Mononuclear cell (primary cell): ENCODE measurements around the gene FRAS1. TPM values are rescaled to one million over a fixed set of nuclear protein-coding genes. Genes with fewer than 3 reads are reported as not detected.

ENCODE experiments used
- H3K27me3 ChIP-seq: 2 replicates; pipeline ENCODE4 v1.6.0; 2011; ENCODE audit warnings: low read length, control low read depth; ENCODE audit not compliant: insufficient read depth
- H3K4me1 ChIP-seq: 2 replicates; pipeline ENCODE4 v1.5.1; 2011; ENCODE audit warnings: mild to moderate bottlenecking, low read length, control low read depth; ENCODE audit not compliant: insufficient read depth
- H3K4me3 ChIP-seq: 2 replicates; pipeline ENCODE4 v1.5.1; 2011; ENCODE audit warnings: mild to moderate bottlenecking, low read length, moderate library complexity
- H3K9me3 ChIP-seq: 2 replicates; pipeline ENCODE4 v1.5.1; 2011; ENCODE audit warnings: low read depth, mild to moderate bottlenecking, control low read depth, low read length
- total RNA-seq: library from RNA; depleted of rRNA; stranded (reverse); fragments of >200 nt; gene quantifications from one replicate; pipeline ENCODE4 v1.2.3, GENCODE V29; 2012

The FRAS1 gene
- total RNA-seq, 1 donor, result under 0.01 TPM

GRCh38 chr4:78584863-78585547 is 527.9 kb downstream of the FRAS1 start:
- Histone ChIP-seq H3K4me1 (no peaks in the 10 kb centered on the region), H3K27me3 (no peaks in the 10 kb centered on the region), H3K4me3 (no peak overlapping the region), H3K9me3 (no peaks in the 10 kb centered on the region)

- no peaks in the 10 kb centered on the region for H3K4me1 ChIP-seq
- no peaks in the 10 kb centered on the region for H3K27me3 ChIP-seq
- no peaks in the 10 kb centered on the region for H3K9me3 ChIP-seq
- no peak overlapping the region for H3K4me3 ChIP-seq
These were observed 528.5 kb downstream of the FRAS1 start for GRCh38 chr4:78585633-78586032.

DNA sequence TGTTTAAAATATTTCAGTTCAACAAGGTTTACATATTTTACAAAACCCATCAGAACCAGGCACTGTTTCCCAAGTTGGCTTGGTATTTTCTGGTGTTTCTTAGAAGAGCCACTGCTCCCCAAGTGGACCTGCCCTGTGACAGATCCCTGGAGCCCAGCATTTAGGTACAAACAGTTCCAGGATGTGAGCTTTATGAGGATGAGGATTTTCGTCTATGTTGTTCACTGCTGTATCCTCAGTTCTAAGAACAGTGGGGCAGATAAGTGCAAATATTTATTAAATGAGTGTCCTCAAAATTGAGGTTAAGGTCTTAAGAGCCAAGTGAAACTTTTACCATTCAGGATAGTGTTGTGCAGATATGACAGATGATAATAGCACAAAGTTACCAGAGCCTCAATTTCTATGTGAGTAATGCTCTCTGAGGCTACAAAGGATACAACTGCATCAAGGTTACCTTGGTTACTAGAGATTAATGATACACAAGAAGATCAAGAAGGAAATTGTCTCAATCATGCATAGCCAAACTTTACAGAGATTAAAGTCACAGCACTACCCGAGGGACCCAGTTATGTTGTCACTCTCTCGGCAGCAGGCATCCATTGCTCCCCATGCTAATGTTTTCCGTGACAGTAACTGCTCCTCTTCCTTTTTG is 531.9 kb downstream of the FRAS1 start:
- no peaks in the 10 kb centered on the region for H3K4me1 ChIP-seq
- H3K9me3 ChIP-seq, result no peaks in the 10 kb centered on the region
- H3K4me3 ChIP-seq, result no peak overlapping the region
- no peaks in the 10 kb centered on the region for H3K27me3 ChIP-seq

DNA sequence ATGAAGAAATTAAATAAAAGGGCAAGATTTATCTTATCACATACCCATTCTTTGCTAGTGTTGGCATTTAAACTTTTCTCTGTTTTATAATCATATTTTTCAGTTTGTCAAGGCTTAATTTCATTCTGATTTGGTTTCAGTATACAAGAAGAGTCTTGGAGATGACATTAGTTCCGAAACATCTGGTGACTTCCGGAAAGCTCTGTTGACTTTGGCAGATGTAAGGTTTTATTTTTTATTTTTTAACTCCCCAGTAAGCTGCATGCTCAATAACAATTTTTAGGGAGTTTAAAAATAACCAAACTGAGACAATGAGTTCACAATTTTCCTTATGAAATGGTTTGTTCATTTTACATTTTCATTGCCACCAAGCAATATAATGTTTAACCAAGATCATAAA is 534.3 kb downstream of the FRAS1 start:
- no peaks in the 10 kb centered on the region for H3K27me3 ChIP-seq
- H3K9me3 ChIP-seq, result no peaks in the 10 kb centered on the region
- H3K4me3 ChIP-seq, result no peak overlapping the region
- no peaks in the 10 kb centered on the region for H3K4me1 ChIP-seq

DNA sequence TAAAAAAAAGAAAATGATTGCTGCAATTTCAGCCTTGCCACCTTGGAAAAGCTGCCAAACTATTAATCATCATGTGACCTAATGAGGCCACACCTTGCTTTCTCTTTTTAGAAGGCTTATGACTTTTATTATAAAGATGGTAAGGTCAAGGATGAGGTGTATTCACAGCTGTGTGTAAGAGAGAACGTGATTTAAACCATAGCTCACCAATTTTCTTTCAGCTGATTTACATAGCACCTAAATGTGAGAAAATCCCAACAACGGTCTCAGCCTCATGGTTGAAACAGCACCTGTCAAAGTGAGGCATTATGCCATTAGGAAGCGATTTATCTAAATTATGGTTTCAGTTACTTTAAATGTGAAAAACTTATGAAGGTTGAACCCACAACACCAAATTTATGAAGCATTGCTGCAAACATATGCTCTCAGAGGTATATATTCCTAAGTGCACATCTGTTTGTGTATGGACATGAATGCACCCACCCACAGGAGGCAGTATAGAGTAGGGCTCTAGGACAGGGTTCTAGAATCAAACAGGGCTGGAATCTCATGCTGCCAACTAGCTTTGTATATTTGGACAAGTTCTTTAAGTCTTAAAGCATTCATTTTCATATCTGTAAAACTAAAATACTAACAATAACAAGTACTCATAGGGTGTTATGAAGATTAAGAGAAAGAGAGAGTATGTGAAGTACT is 535.1 kb downstream of the FRAS1 start:
- H3K4me3 ChIP-seq, result no peak overlapping the region
- no peaks in the 10 kb centered on the region for H3K9me3 ChIP-seq
- H3K4me1 ChIP-seq, result no peaks in the 10 kb centered on the region
- H3K27me3 ChIP-seq, result no peaks in the 10 kb centered on the region

Other genes starting within 250 kb of the FRAS1 start
- 207 TPM for gene CNOT6L, start 238.0 kb upstream of the FRAS1 start, total RNA-seq
- 15.5 TPM for gene MRPL1, start 194.5 kb upstream of the FRAS1 start, total RNA-seq